H1 (cell line): ENCODE results near the gene ACSF3. TPM values are rescaled to one million over a fixed set of nuclear protein-coding genes. Genes with fewer than 3 reads are reported as not detected.

Source experiments
- CTCF ChIA-PET: fragments of 300-600 bp; sonication (Branson Sonifier 250); formaldehyde crosslinking; loops from one replicate; lab custom pipeline; 2021; ENCODE audit not compliant: partially characterized antibody; lab: Charles Lee
- POLR2A ChIA-PET: fragments of 300-600 bp; sonication (Branson Sonifier 250); formaldehyde crosslinking; loops from one replicate; lab custom pipeline; 2021; ENCODE audit warnings: inconsistent platforms; ENCODE audit not compliant: partially characterized antibody; lab: Charles Lee
- DNase-seq, 2 experiments: peaks; one replicate each; pipeline versions ENCODE4 v3.0.0 to v3.0.0-alpha.2; 2010 to 2022; ENCODE audit warnings: low spot score in 2 of 2, low read depth in 1 of 2, mixed read lengths in 1 of 2
- FAIRE-seq: peaks from 2 replicates; lab custom pipeline; 2011; peaks lifted over from hg19 to GRCh38; lab: Jason Lieb, UNC
- H2AFZ ChIP-seq: 2 replicates; pipeline ENCODE4 v1.8.1; 2012; ENCODE audit warnings: low read length, inconsistent platforms
- H2AK5ac ChIP-seq: 2 replicates; pipeline ENCODE4 v1.6.1; 2013; ENCODE audit warnings: low read depth, low read length
- H2BK120ac ChIP-seq: replicated peaks from 2 replicates; pipeline ENCODE3; 2013; ENCODE audit warnings: low read depth, low read length, inconsistent platforms
- H2BK12ac ChIP-seq: 2 replicates; pipeline ENCODE4 v1.6.1; 2013; ENCODE audit warnings: low read depth, low read length
- H2BK15ac ChIP-seq: 2 replicates; pipeline ENCODE4 v1.6.1; 2013; ENCODE audit warnings: low read length
- H2BK20ac ChIP-seq: 2 replicates; pipeline ENCODE4 v1.6.1; 2013; ENCODE audit warnings: low read length
- H2BK5ac ChIP-seq: 2 replicates; pipeline ENCODE4 v1.6.1; 2013; ENCODE audit warnings: low read depth, low read length
- H3K14ac ChIP-seq: 2 replicates; pipeline ENCODE4 v1.6.1; 2013; ENCODE audit warnings: inconsistent platforms; ENCODE audit not compliant: insufficient read length
- H3K18ac ChIP-seq: 2 replicates; pipeline ENCODE4 v1.6.1; 2013; ENCODE audit warnings: low read length; ENCODE audit errors: extremely low read depth
- H3K23ac ChIP-seq: 2 replicates; pipeline ENCODE4 v1.6.1; 2013; ENCODE audit warnings: inconsistent platforms; ENCODE audit not compliant: insufficient read length
- H3K23me2 ChIP-seq: 2 replicates; pipeline ENCODE4 v1.6.1; 2013; ENCODE audit warnings: low read depth, low read length
- H3K27ac ChIP-seq: 2 replicates; pipeline ENCODE4 v1.6.1; 2011; ENCODE audit warnings: low read depth, low read length, inconsistent platforms
- H3K27me3 ChIP-seq, 4 experiments: replicated peaks in 1 of 4; 1 replicate in 1 of 4; 2 replicates in 3 of 4; pipeline versions ENCODE4 v1.6.1 to v1.8.1; 2011 to 2013; ENCODE audit warnings: low read length in 3 of 4, mild to moderate bottlenecking in 3 of 4, inconsistent platforms in 2 of 4, mixed read lengths in 2 of 4, moderate library complexity in 1 of 4; ENCODE audit not compliant: control insufficient read depth in 3 of 4, insufficient read depth in 3 of 4; ENCODE audit errors: extremely low read depth in 1 of 4
- H3K36me3 ChIP-seq, 4 experiments: 2 replicates each; pipeline versions ENCODE4 v1.6.1 to v1.8.1; 2011 to 2013; ENCODE audit warnings: mild to moderate bottlenecking in 4 of 4, low read length in 3 of 4, moderate library complexity in 2 of 4, control low read depth in 1 of 4, inconsistent platforms in 1 of 4; ENCODE audit not compliant: insufficient read depth in 4 of 4, control insufficient read depth in 2 of 4
- H3K4ac ChIP-seq: replicated peaks from 2 replicates; pipeline ENCODE3; 2013; ENCODE audit warnings: low read length, low read depth, mixed read lengths, inconsistent platforms; ENCODE audit not compliant: insufficient read length
- H3K4me1 ChIP-seq, 4 experiments: replicated peaks in 1 of 4; 1 replicate in 1 of 4; 2 replicates in 3 of 4; pipeline versions ENCODE4 v1.6.1 to v1.8.1; 2011 to 2013; ENCODE audit warnings: low read length in 3 of 4, inconsistent platforms in 2 of 4, mixed read lengths in 1 of 4; ENCODE audit not compliant: insufficient read depth in 4 of 4, control insufficient read depth in 3 of 4
- H3K4me2 ChIP-seq, 2 experiments: 2 replicates each; pipeline versions ENCODE4 v1.6.1 to v1.8.1; 2011 to 2013; ENCODE audit warnings: low read depth in 2 of 2, low read length in 2 of 2, control low read depth in 1 of 2, inconsistent platforms in 1 of 2, mild to moderate bottlenecking in 1 of 2; ENCODE audit not compliant: insufficient read depth in 1 of 2
- H3K4me3 ChIP-seq, 4 experiments: fragments of 200-600, 300-600 bp in 1 of 4; sonication (generic), shearing (Covaris generic), sonication (Bioruptor Twin) in 1 of 4; 2 replicates each; pipeline versions ENCODE4 v1.5.1 to v1.8.1; 2011 to 2016; ENCODE audit warnings: low read length in 4 of 4, low read depth in 3 of 4, control low read depth in 2 of 4, inconsistent platforms in 2 of 4, mild to moderate bottlenecking in 2 of 4, mixed read lengths in 1 of 4, moderate library complexity in 1 of 4; ENCODE audit not compliant: insufficient read depth in 2 of 4; ENCODE audit errors: extremely low read depth in 1 of 4
- H3K56ac ChIP-seq: replicated peaks from 2 replicates; pipeline ENCODE3; 2013; ENCODE audit warnings: low read depth, mild to moderate bottlenecking, mixed read lengths, low read length, inconsistent platforms; ENCODE audit not compliant: insufficient read length
- H3K79me1 ChIP-seq: 2 replicates; pipeline ENCODE4 v1.6.1; 2013; ENCODE audit warnings: low read depth, low read length, control low read depth
- H3K79me2 ChIP-seq, 2 experiments: 2 replicates each; pipeline versions ENCODE4 v1.6.1 to v1.8.1; 2012 to 2013; ENCODE audit warnings: low read length in 2 of 2, mild to moderate bottlenecking in 2 of 2, inconsistent platforms in 1 of 2; ENCODE audit not compliant: insufficient read depth in 2 of 2, control insufficient read depth in 1 of 2
- H3K9ac ChIP-seq, 4 experiments: replicated peaks in 1 of 4; 1 replicate in 1 of 4; 2 replicates in 3 of 4; pipeline versions ENCODE4 v1.6.1 to v1.8.1; 2011 to 2013; ENCODE audit warnings: low read depth in 3 of 4, low read length in 3 of 4, control low read depth in 2 of 4, mild to moderate bottlenecking in 2 of 4, moderate library complexity in 2 of 4, inconsistent platforms in 1 of 4; ENCODE audit errors: extremely low read depth in 1 of 4
- H3K9me3 ChIP-seq, 2 experiments: 2 replicates each; pipeline versions ENCODE4 v1.6.1 to v1.8.1; 2012 to 2013; ENCODE audit warnings: mild to moderate bottlenecking in 2 of 2, moderate library complexity in 2 of 2, control low read depth in 1 of 2, inconsistent platforms in 1 of 2, low read depth in 1 of 2, low read length in 1 of 2, mixed read lengths in 1 of 2; ENCODE audit not compliant: insufficient read depth in 2 of 2
- H4K20me1 ChIP-seq, 2 experiments: replicated peaks in 1 of 2; 2 replicates each; pipeline versions ENCODE3 to v1.8.1; 2011 to 2013; ENCODE audit warnings: inconsistent platforms in 2 of 2, low read length in 2 of 2, mild to moderate bottlenecking in 1 of 2; ENCODE audit not compliant: insufficient read depth in 2 of 2, control insufficient read depth in 1 of 2
- H4K5ac ChIP-seq: 2 replicates; pipeline ENCODE4 v1.6.1; 2013; ENCODE audit warnings: low read length, low read depth, mixed read lengths, inconsistent platforms; ENCODE audit not compliant: insufficient read length
- H4K8ac ChIP-seq: 2 replicates; pipeline ENCODE4 v1.8.0; 2013; ENCODE audit warnings: mild to moderate bottlenecking, moderate library complexity, low read length, inconsistent platforms; ENCODE audit not compliant: insufficient read depth; ENCODE audit errors: extremely low read depth
- H4K91ac ChIP-seq: replicated peaks from 2 replicates; pipeline ENCODE3; 2013; ENCODE audit warnings: low read length, mixed read lengths, inconsistent platforms; ENCODE audit not compliant: insufficient read length
- BACH1 ChIP-seq: IDR thresholded peaks from 2 replicates; pipeline ENCODE4 v1.6.1; 2012; ENCODE audit warnings: low read length, improper control_type of control experiment
- BRCA1 ChIP-seq: IDR thresholded peaks from 2 replicates; pipeline ENCODE4 v1.6.1; 2012; ENCODE audit warnings: low read depth, low read length, improper control_type of control experiment
- CBX8 ChIP-seq: fragments of 300-800, 300-1000 bp; sonication (generic); IDR thresholded peaks from 2 replicates; pipeline ENCODE4 v1.7.1; 2016; ENCODE audit warnings: low read depth, low read length, borderline replicate concordance
- CTBP2 ChIP-seq: IDR thresholded peaks from 2 replicates; pipeline ENCODE4 v1.7.0; 2011; ENCODE audit warnings: borderline replicate concordance, mild to moderate bottlenecking, moderate library complexity, mixed read lengths, low read length; ENCODE audit not compliant: insufficient read depth, insufficient read length
- HDAC6 ChIP-seq: IDR thresholded peaks from one replicate; pipeline ENCODE4 v1.7.1; 2012; ENCODE audit warnings: low read depth, mild to moderate bottlenecking, inconsistent platforms, low read length, moderate library complexity
- JUN ChIP-seq: IDR thresholded peaks from 2 replicates; pipeline ENCODE4 v1.6.1; 2011; ENCODE audit warnings: low read depth, mild to moderate bottlenecking, improper control_type of control experiment, low read length
- NRF1 ChIP-seq: IDR thresholded peaks from 2 replicates; pipeline ENCODE4 v1.6.1; 2011; ENCODE audit warnings: mild to moderate bottlenecking, low read depth, low read length, improper control_type of control experiment
- TAF1 ChIP-seq: IDR thresholded peaks from 2 replicates; pipeline ENCODE4 v1.6.1; 2011; ENCODE audit warnings: mild to moderate bottlenecking, low read depth, low read length
- TAF7 ChIP-seq: optimal IDR thresholded peaks from 2 replicates; pipeline ENCODE3; 2011; ENCODE audit warnings: low read depth, mild to moderate bottlenecking, inconsistent platforms, low read length, moderate library complexity, borderline replicate concordance
- YY1 ChIP-seq: IDR thresholded peaks from 2 replicates; pipeline ENCODE4 v1.6.1; 2011; ENCODE audit warnings: low read depth, mild to moderate bottlenecking, low read length
- WGBS, 2 experiments: shearing (Covaris generic) in 1 of 2; methylation state at CpG; one replicate each; pipeline versions ENCODE4 v1.1.6 to v1.1.7; 2013 to 2015; ENCODE audit warnings: low lambda C conversion rate in 2 of 2, mixed read lengths in 2 of 2, inconsistent platforms in 1 of 2, low coverage in 1 of 2, missing lambda C conversion rate in 1 of 2; ENCODE audit not compliant: insufficient replicate concordance in 2 of 2, insufficient coverage in 1 of 2, insufficient read length in 1 of 2; ENCODE audit errors: extremely low coverage in 1 of 2, missing lambda C conversion rate in 1 of 2; 5-methylcytosine and 5-hydroxymethylcytosine counted together
- polyA plus RNA-seq, 7 experiments: library from polyadenylated mRNA; depleted of rRNA in 3 of 7; stranded (reverse) in 5 of 7; unstranded in 2 of 7; fragments of >200 nt in 5 of 7; fragments of 200-250 nt in 2 of 7; gene quantifications; 1 replicate in 5 of 7; 2 replicates in 1 of 7; 4 replicates in 1 of 7; pipeline versions ENCODE4 v1.2.1 to v1.2.3, GENCODE V29; 2011 to 2013; ENCODE audit warnings: missing spikeins in 2 of 7, mixed read lengths in 2 of 7
- total RNA-seq: library from RNA; stranded (reverse); fragmentation: NEBNext Ultra II Directional; extraction: Animal tissue kit (Norgen Biotek cat#: 25700); gene quantifications from 2 replicates; pipeline ENCODE4 v1.2.1, GENCODE V29; 2021

The ACSF3 gene
- total and polyA plus RNA-seq, 2 of the 8 experiments (the other 6 are each of a cell fraction or from before 2014, with no cell fraction given), result 15.6 to 22.9 TPM

DNA sequence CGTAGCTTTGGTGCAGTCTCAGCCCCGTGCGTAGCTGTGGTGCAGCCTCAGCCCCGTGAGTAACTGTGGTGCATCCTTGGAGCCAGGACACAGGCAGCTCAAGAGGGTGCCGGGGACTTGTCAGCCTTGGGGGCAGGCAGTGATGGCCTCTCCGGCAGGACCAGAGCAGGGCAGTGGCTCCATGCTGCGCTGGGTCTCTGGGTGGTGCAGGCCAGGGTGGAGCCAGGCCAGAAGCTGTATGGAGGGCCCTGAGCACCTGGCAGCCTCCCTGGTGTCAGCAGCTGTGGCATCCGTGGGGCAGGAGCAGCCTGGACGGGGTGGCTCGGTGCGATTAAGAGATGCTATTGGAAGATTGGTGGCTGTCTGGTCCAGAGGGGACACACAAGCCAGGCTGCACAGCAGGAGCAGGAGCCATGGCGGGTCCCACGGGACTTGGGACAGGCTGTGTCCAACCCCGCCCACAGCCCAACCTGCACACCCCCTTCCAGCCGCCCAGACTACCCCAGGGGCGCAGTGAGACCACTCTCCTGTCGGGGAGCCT lies 49.6 kb downstream of the ACSF3 start:
- 81% methylated on average over 14 of the region's 17 CpGs; no CpG with 5 or more reads in 1 of the 2 experiments for WGBS, 2 experiments
- Histone ChIP-seq H3K56ac (no peak overlapping the region), H3K9ac (no peak overlapping the region), H2BK12ac (no peak overlapping the region), H3K79me2 (no peaks in the 10 kb centered on the region), H4K20me1 (peaks cover 2 to 7% of the 10 kb centered on the region in 2 experiments), H3K36me3 (peaks cover 0 to 2% (median under 1%) of the 10 kb centered on the region in 4 experiments; a peak in 2 of 8 replicates), H4K8ac (no peak overlapping the region; the same call in none of the 2 replicates), H3K9me3 (no peaks in the 10 kb centered on the region), H3K4me1 (peaks cover 0 to 3% (median 0%) of the 10 kb centered on the region in 4 experiments; a peak in 2 of 7 replicates), H4K91ac (no peak overlapping the region), H2BK15ac (no peak overlapping the region), H3K79me1 (no peaks in the 10 kb centered on the region), H3K4me3 (no peak overlapping the region), H3K23ac (no peak overlapping the region), H3K18ac (no peak overlapping the region), H4K5ac (no peak overlapping the region), H3K27ac (no peak overlapping the region), H2AFZ (no peak overlapping the region), H2BK5ac (no peak overlapping the region), H3K14ac (no peak overlapping the region), H3K23me2 (no peaks in the 10 kb centered on the region), H3K27me3 (no peaks in the 10 kb centered on the region; a peak in 1 of 7 replicates), H3K4me2 (no peak overlapping the region), H3K4ac (no peak overlapping the region), H2BK20ac (no peak overlapping the region)
- no peak for DNase-seq
- POLR2A ChIA-PET, result interaction anchor here (1.0 to 1.4 kb wide), 4 partner anchors 11 to 180 kb away, joined by 3 to 5 read pairs (median 4); no protein-coding TSS in a partner anchor
- no peak for FAIRE-seq
- TF ChIP-seq BACH1 (no peak), TAF7 (no peak), TAF1 (no peak), CTBP2 (no peak), JUN (no peak), NRF1 (no peak), BRCA1 (no peak), CBX8 (no peak), HDAC6 (no peak), YY1 (no peak)
- TF ChIP-seq, all 59 proteins: peak for 0
- no peak overlapping the region for H2BK120ac ChIP-seq
- CTCF ChIA-PET, result interaction anchor here (0.6 to 1.5 kb wide), 4 partner anchors 10 to 14 kb away, joined by 3 to 8 read pairs (median 3); no protein-coding TSS in a partner anchor
- no peak overlapping the region for H2AK5ac ChIP-seq
